GM12801 (cell line): ENCODE results near the gene MGA.

Source experiments
- CTCF ChIP-seq: IDR thresholded peaks from one replicate; pipeline ENCODE4 v1.5.1; 2011; ENCODE audit warnings: control low read depth; ENCODE audit not compliant: insufficient read length; ENCODE audit errors: extremely low read depth

Gene MGA

GRCh38 chr15:41810651-41811431 is 150.6 kb downstream of the MGA start:
- no peak for TF ChIP-seq CTCF

GRCh38 chr15:41811432-41812195 is 151.4 kb downstream of the MGA start:
- peak; percentile 22 for TF ChIP-seq CTCF

DNA sequence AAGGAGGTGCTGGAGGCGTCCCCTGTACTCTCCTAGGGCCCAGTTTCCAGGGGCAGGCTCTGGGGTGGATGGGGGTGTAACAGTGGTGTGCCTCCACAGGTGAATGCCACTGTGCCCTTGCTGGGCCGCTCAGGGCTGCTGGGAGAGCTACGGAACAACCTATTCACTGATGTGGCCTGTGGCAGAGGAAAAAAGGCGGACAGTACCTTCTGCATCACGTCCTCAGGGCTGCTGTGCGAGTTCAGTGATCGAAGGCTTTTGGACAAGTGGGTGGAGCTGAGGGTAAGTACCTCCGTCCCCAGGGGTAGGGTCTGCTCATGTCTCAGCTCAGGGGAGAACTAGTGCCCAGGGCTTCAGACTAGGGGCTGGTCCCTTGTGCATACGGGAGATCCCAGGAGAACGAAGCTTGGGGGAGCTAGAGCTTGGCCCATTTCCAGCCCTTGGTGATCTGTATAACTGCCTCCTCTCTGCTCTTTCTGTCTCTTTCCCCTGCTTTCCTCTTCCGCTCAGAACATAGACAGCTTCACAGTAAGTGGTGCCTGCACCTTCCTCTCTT is 152.7 kb downstream of the MGA start:
- TF ChIP-seq CTCF = no peak

GRCh38 chr15:41813426-41813825 is 153.2 kb downstream of the MGA start:
- no peak for TF ChIP-seq CTCF

DNA sequence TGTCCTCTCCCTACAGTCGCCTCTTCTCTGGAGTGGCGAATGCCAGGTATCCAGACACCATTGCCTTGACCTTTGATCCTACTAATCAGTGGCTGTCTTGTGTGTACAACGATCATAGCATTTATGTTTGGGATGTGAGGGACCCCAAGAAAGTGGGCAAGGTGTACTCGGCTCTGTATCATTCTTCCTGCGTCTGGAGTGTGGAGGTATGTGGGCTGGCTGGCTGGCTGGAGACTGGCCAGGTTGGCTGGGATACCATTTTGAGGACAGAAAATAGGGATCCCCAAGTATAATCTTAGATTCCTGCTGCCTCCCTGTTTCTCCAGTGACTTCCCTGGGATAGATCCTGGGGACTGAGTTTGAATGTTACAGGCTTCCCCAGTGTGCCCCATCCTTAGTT is 154.3 kb downstream of the MGA start:
- no peak for TF ChIP-seq CTCF

DNA sequence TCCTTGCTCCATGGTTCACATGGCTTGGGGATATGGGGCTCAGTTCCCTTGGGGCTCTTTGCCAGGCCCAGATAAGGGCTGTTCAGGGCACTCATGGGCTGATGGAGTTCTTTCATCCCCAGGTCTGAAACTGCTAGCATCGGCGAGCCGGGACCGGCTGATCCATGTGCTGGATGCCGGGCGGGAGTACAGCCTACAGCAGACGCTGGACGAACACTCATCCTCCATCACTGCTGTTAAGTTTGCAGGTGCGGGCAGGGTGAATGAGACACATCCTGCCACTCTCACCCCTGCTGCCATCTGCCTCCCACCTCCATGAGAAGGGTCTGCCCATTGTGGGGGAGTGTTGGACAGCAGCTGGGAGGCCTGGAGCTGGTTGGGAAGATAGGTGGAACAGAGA is 156.6 kb downstream of the MGA start:
- TF ChIP-seq CTCF = no peak

DNA sequence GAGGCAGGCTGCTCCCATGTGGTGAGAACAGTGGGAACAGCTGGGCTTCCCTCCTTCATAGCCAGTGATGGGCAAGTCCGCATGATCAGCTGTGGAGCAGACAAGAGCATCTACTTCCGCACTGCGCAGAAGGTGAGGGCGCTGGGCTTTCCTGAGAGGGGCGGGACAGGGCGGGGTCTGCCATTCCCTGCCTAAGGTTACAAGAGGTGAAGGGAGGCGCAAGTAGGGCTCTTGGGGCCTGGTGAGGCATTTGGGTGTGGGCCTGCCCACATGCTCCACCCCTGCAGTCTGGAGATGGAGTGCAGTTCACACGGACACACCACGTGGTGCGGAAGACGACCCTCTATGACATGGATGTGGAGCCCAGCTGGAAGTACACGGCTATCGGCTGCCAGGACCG is 157.1 kb downstream of the MGA start:
- TF ChIP-seq CTCF = no peak
